Suprapubic skin (tissue), 4 donors: ENCODE results near the gene LZTR1. TPM values are rescaled to one million over a fixed set of nuclear protein-coding genes. Genes with fewer than 3 reads are reported as not detected.

ENCODE experiments used
- DNase-seq, 2 donors: peaks; one replicate each; pipeline ENCODE4 v3.0.0-alpha.2; 2019; ENCODE audit warnings: low spot score in 2 of 2
- H3K27ac ChIP-seq: fragments of 200-600 bp; sonication (generic); one replicate; pipeline ENCODE4 v1.5.1; 2019
- H3K27me3 ChIP-seq: fragments of 200-600 bp; sonication (generic); one replicate; pipeline ENCODE4 v1.5.1; 2019
- H3K36me3 ChIP-seq: fragments of 200-600 bp; sonication (generic); one replicate; pipeline ENCODE4 v1.5.1; 2019
- H3K4me1 ChIP-seq: fragments of 200-600 bp; sonication (generic); one replicate; pipeline ENCODE4 v1.5.1; 2019
- H3K4me3 ChIP-seq: fragments of 200-600 bp; sonication (generic); one replicate; pipeline ENCODE4 v1.5.1; 2019; ENCODE audit warnings: mild to moderate bottlenecking
- H3K9me3 ChIP-seq: fragments of 200-600 bp; sonication (generic); one replicate; pipeline ENCODE4 v1.5.1; 2019
- EP300 ChIP-seq: sonication (generic); formaldehyde crosslinking; IDR thresholded peaks from one replicate; pipeline ENCODE4 v1.6.1; 2017; ENCODE audit warnings: antibody characterized with exemption
- POLR2A ChIP-seq, 2 donors: fragments of 450-650 bp; IDR thresholded peaks; one replicate each; pipeline ENCODE4 v1.6.1; 2017; ENCODE audit warnings: antibody characterized with exemption in 2 of 2, mild to moderate bottlenecking in 2 of 2, moderate library complexity in 2 of 2
- POLR2AphosphoS5 ChIP-seq, 3 donors: sonication (generic); formaldehyde crosslinking; IDR thresholded peaks; one replicate each; pipeline ENCODE4 v1.6.1; 2017; ENCODE audit warnings: antibody characterized with exemption in 3 of 3
- WGBS: methylation state at CpG from one replicate; pipeline ENCODE4 v1.1.5; 2018; 5-methylcytosine and 5-hydroxymethylcytosine counted together
- total RNA-seq, 4 donors: library from RNA; depleted of rRNA; stranded (reverse); fragments of >200 nt; gene quantifications; one replicate each; pipeline ENCODE4 v1.1.0, GENCODE V29; 2016
- TF ChIP-seq, protein P1 (sequence below), 2 donors: fragments of 200-600 bp in 1 of 2; fragments of 450-650 bp in 1 of 2; sonication (generic) in 1 of 2; IDR thresholded peaks; one replicate each; pipeline ENCODE4 v1.5.1; 2016 to 2019; ENCODE audit warnings: antibody characterized with exemption in 2 of 2, mild to moderate bottlenecking in 1 of 2, moderate library complexity in 1 of 2

LZTR1 gene
- total RNA-seq, 4 donors from 2014 or later, result 29.3 to 75.6 (median 46.9) TPM

DNA sequence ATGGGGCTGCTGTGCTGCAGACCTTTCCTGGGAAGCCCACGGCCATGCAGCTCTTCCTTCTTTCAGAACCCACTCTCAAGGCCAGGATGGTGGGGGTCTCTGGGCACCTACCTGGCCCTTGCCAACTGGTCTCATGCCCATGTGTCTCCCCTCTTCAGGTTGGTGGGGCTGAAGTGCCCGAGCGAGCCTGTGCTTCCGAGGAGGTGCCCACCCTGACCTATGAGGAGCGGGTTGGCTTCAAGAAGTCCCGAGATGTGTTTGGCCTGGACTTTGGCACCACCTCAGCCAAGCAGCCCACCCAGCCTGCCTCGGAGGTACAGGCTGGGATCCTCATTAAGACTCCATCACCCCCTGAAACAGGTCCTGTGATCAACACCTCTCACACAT lies 10.0 kb downstream of the LZTR1 start:
- WGBS, result 89% methylated on average over 3 of the region's 7 CpGs
- Histone ChIP-seq H3K4me3 (no peak overlapping the region), H3K36me3 (peaks cover 91% of the 10 kb centered on the region), H3K4me1 (no peaks in the 10 kb centered on the region), H3K9me3 (no peaks in the 10 kb centered on the region), H3K27ac (no peak overlapping the region), H3K27me3 (no peaks in the 10 kb centered on the region)
- TF ChIP-seq POLR2AphosphoS5 (IDR thresholded peaks at IDR 0.05) (no peak), POLR2A (IDR thresholded peaks at IDR 0.05) (no peak), EP300 (no peak)
- TF ChIP-seq, protein P1, sequence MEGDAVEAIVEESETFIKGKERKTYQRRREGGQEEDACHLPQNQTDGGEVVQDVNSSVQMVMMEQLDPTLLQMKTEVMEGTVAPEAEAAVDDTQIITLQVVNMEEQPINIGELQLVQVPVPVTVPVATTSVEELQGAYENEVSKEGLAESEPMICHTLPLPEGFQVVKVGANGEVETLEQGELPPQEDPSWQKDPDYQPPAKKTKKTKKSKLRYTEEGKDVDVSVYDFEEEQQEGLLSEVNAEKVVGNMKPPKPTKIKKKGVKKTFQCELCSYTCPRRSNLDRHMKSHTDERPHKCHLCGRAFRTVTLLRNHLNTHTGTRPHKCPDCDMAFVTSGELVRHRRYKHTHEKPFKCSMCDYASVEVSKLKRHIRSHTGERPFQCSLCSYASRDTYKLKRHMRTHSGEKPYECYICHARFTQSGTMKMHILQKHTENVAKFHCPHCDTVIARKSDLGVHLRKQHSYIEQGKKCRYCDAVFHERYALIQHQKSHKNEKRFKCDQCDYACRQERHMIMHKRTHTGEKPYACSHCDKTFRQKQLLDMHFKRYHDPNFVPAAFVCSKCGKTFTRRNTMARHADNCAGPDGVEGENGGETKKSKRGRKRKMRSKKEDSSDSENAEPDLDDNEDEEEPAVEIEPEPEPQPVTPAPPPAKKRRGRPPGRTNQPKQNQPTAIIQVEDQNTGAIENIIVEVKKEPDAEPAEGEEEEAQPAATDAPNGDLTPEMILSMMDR (IDR thresholded peaks at IDR 0.05), result no peak
- no peak for DNase-seq

DNA sequence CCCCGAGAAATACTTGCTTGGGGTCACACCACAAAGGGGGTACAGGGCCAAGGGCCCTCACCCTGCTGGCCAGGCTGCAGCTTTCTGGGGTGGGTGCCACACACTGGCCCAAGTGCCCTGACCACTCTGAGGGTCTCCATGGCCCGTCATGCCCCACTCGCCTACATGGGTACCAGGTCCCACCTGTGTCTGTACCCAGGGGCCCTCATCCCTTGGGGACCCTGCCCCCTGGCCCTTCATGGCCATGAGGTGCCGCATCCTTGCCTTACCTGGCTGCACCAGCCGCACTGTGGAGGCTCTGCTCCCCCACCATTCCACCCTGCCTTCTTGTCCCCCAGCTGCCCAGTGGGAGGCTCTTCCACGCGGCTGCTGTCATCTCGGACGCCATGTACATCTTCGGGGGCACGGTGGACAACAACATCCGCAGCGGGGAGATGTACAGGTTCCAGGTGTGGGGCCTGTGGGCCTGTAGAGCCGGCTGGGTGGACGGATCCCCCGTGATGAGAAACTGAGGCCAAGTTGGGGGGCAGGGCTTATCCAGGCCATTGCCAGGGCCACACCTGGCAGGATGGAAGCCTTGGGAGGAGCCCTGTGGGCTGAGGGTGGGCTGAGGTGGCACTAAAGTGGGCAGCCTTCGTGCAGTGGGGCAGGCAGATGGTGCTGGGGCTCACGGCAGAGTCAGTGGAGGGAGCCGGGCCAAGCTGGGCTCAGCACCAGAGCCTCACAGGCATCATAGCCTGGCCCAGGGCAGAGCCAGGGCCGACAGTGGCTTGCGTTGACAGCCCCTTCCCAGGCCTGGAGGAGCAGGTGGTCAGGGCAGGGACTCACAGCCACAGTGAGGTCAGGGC lies 10.6 kb downstream of the LZTR1 start:
- no peak for DNase-seq
- WGBS, result 83% methylated on average over 19 of the region's 21 CpGs
- H3K36me3 ChIP-seq, result peaks cover 93% of the 10 kb centered on the region
- TF ChIP-seq POLR2AphosphoS5 (IDR thresholded peaks at IDR 0.05) (no peak), POLR2A (IDR thresholded peaks at IDR 0.05) (no peak), EP300 (no peak)
- TF ChIP-seq, protein P1 (IDR thresholded peaks at IDR 0.05), result no peak
- H3K4me3 ChIP-seq, result no peak overlapping the region
- H3K9me3 ChIP-seq, result no peaks in the 10 kb centered on the region
- no peaks in the 10 kb centered on the region for H3K27me3 ChIP-seq
- H3K27ac ChIP-seq, result no peak overlapping the region
- no peaks in the 10 kb centered on the region for H3K4me1 ChIP-seq

DNA sequence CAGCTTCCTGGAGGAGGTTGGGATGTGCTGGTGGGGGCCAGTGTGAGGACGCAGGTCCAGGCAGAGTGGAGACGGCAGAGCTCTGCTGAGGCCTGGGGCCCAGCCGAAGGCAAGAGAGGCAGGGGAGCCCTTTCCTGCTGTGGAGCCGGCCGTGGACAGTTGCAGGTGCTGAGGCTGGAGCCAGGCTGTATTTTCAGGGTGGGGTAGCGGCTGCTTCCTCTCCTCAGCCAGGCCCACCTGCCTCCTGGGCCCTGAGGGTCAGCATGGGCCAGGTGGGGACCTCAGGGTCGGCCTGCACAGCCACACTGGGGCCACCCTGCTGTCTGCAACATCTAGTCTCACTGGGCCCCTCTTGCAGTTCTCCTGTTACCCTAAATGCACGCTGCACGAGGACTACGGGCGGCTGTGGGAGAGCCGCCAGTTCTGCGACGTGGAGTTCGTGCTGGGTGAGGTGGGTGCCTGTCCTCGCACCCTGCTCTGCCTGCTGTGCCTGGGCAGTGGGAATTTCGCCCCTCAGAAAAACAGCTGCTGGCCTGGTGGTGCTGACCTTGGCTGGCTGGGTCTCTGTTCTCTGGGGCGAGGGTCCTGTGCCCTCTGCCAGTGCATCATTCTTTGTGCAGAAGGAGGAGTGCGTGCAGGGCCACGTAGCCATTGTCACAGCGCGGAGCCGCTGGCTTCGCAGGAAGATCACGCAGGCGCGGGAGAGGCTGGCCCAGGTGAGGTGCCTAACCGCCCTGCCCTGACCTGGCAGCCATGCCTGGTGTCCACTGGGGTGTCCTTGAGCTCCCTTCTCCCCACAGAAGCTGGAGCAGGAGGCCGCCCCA lies 11.4 kb downstream of the LZTR1 start:
- no peaks in the 10 kb centered on the region for H3K4me1 ChIP-seq
- H3K9me3 ChIP-seq, result no peaks in the 10 kb centered on the region
- no peak for DNase-seq
- WGBS, result 93% methylated on average over 12 of the region's 29 CpGs
- H3K27ac ChIP-seq, result no peak overlapping the region
- peaks cover 93% of the 10 kb centered on the region for H3K36me3 ChIP-seq
- H3K27me3 ChIP-seq, result no peaks in the 10 kb centered on the region
- no peak overlapping the region for H3K4me3 ChIP-seq
- TF ChIP-seq POLR2A (IDR thresholded peaks at IDR 0.05) (no peak), EP300 (no peak), POLR2AphosphoS5 (IDR thresholded peaks at IDR 0.05) (no peak)
- TF ChIP-seq, protein P1 (IDR thresholded peaks at IDR 0.05), result no peak

DNA sequence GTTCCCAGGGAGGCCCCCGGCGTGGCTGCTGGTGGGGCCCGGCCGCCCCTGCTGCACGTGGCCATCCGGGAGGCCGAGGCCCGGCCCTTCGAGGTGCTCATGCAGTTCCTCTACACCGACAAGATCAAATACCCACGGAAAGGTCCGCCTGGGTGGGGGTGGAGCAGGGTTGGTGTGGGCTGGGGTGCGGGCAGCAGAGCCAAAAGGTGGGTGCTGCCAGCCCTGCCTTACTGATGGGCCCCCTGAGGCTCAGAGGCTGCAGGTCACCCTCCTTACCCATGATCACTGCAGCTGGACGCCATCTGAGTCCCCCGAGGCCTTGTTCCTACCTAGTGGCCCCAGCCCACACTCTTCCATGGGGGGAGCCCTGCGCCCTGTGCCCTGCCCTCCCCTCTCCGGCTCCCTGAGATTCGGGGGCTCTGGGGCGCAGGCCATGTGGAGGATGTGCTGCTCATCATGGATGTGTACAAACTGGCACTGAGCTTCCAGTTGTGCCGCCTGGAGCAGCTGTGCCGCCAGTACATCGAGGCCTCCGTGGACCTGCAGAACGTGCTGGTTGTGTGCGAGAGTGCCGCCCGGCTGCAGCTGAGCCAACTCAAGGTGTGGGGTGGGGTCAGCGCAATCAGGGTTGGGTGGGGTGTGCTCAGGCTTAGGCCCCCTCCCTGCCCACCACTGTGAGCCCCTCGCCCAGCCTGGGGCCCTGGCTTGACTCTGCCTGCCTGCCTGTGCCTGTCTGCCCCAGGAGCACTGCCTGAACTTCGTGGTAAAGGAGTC lies 12.2 kb downstream of the LZTR1 start:
- Histone ChIP-seq H3K36me3 (peaks cover 93% of the 10 kb centered on the region), H3K9me3 (no peaks in the 10 kb centered on the region), H3K4me1 (peaks cover under 1% of the 10 kb centered on the region), H3K27ac (no peak overlapping the region), H3K4me3 (no peak overlapping the region), H3K27me3 (no peaks in the 10 kb centered on the region)
- WGBS, result 70% methylated on average over 2 of the region's 30 CpGs
- TF ChIP-seq EP300, result no peak
- TF ChIP-seq, protein P1 (IDR thresholded peaks at IDR 0.05), result no peak
- TF ChIP-seq POLR2AphosphoS5 (IDR thresholded peaks at IDR 0.05), result no peak
- no peak for TF ChIP-seq POLR2A (IDR thresholded peaks at IDR 0.05)
- DNase-seq, result no peak
